H1 (cell line): ENCODE data around the gene SLC4A7. TPM values are rescaled to one million over a fixed set of nuclear protein-coding genes. Genes with fewer than 3 reads are reported as not detected.

ENCODE experiments used
- ASH2L ChIP-seq: fragments of 200-600, 300-600 bp; sonication (generic); IDR thresholded peaks from one replicate; pipeline ENCODE4 v1.7.1; 2017; ENCODE audit warnings: low read length
- BACH1 ChIP-seq: IDR thresholded peaks from 2 replicates; pipeline ENCODE4 v1.6.1; 2012; ENCODE audit warnings: low read length, improper control_type of control experiment
- CBX8 ChIP-seq: fragments of 300-800, 300-1000 bp; sonication (generic); IDR thresholded peaks from 2 replicates; pipeline ENCODE4 v1.7.1; 2016; ENCODE audit warnings: low read depth, low read length, borderline replicate concordance
- CREB1 ChIP-seq: IDR thresholded peaks from 2 replicates; pipeline ENCODE4 v1.6.1; 2012; ENCODE audit warnings: inconsistent platforms
- EP300 ChIP-seq, 2 experiments: IDR thresholded peaks; 1 replicate in 1 of 2; 2 replicates in 1 of 2; pipeline ENCODE4 v1.6.1; 2011 to 2012; ENCODE audit warnings: low read depth in 2 of 2, low read length in 2 of 2, mild to moderate bottlenecking in 2 of 2, borderline replicate concordance in 1 of 2, inconsistent platforms in 1 of 2, moderate library complexity in 1 of 2
- EZH2 ChIP-seq: fragments of 200-600 bp; sonication (generic); IDR thresholded peaks from 2 replicates; pipeline ENCODE4 v1.7.1; 2012; ENCODE audit warnings: low read depth, mild to moderate bottlenecking, moderate library complexity, low read length, inconsistent platforms; ENCODE audit not compliant: severe bottlenecking
- GABPA ChIP-seq: IDR thresholded peaks from 2 replicates; pipeline ENCODE4 v1.6.1; 2011; ENCODE audit warnings: mild to moderate bottlenecking, low read length, moderate library complexity, borderline replicate concordance; ENCODE audit not compliant: insufficient read depth
- KDM1A ChIP-seq: fragments of 200-600, 300-600 bp; sonication (generic); IDR thresholded peaks from 2 replicates; pipeline ENCODE4 v1.7.1; 2016; ENCODE audit warnings: mild to moderate bottlenecking, low read length, borderline replicate concordance
- KDM4A ChIP-seq: IDR thresholded peaks from one replicate; pipeline ENCODE4 v1.7.1; 2012; ENCODE audit warnings: low read depth, mild to moderate bottlenecking, moderate library complexity, low read length, inconsistent platforms; ENCODE audit not compliant: severe bottlenecking
- NANOG ChIP-seq: IDR thresholded peaks from 2 replicates; pipeline ENCODE4 v1.6.1; 2011; ENCODE audit warnings: low read length, low read depth, mild to moderate bottlenecking, inconsistent platforms; ENCODE audit not compliant: insufficient read depth, poor library complexity, severe bottlenecking
- NRF1 ChIP-seq: IDR thresholded peaks from 2 replicates; pipeline ENCODE4 v1.6.1; 2011; ENCODE audit warnings: mild to moderate bottlenecking, low read depth, low read length, improper control_type of control experiment
- SIRT6 ChIP-seq: IDR thresholded peaks from one replicate; pipeline ENCODE4 v1.7.1; 2012; ENCODE audit warnings: low read length, inconsistent platforms
- SIX5 ChIP-seq: IDR thresholded peaks from 2 replicates; pipeline ENCODE4 v1.6.1; 2011; ENCODE audit warnings: mild to moderate bottlenecking, low read depth, low read length
- SP4 ChIP-seq: IDR thresholded peaks from 2 replicates; pipeline ENCODE4 v1.6.1; 2012; ENCODE audit warnings: low read length, inconsistent platforms
- TCF12 ChIP-seq: IDR thresholded peaks from 2 replicates; pipeline ENCODE4 v1.6.1; 2011; ENCODE audit warnings: low read depth, mild to moderate bottlenecking, low read length
- USF2 ChIP-seq: IDR thresholded peaks from 2 replicates; pipeline ENCODE4 v1.6.1; 2011; ENCODE audit warnings: low read length, improper control_type of control experiment
- polyA plus RNA-seq, 7 experiments: library from polyadenylated mRNA; depleted of rRNA in 3 of 7; stranded (reverse) in 5 of 7; unstranded in 2 of 7; fragments of >200 nt in 5 of 7; fragments of 200-250 nt in 2 of 7; gene quantifications; 1 replicate in 5 of 7; 2 replicates in 1 of 7; 4 replicates in 1 of 7; pipeline versions ENCODE4 v1.2.1 to v1.2.3, GENCODE V29; 2011 to 2013; ENCODE audit warnings: missing spikeins in 2 of 7, mixed read lengths in 2 of 7
- total RNA-seq: library from RNA; stranded (reverse); fragmentation: NEBNext Ultra II Directional; extraction: Animal tissue kit (Norgen Biotek cat#: 25700); gene quantifications from 2 replicates; pipeline ENCODE4 v1.2.1, GENCODE V29; 2021
- TF ChIP-seq, protein P1 (sequence below): IDR thresholded peaks from 2 replicates; pipeline ENCODE4 v1.6.1; 2011; ENCODE audit warnings: low read depth, mild to moderate bottlenecking, low read length; ENCODE audit not compliant: insufficient read depth
- TF ChIP-seq, protein P2 (sequence below), 3 experiments: IDR thresholded peaks; 1 replicate in 2 of 3; 2 replicates in 1 of 3; pipeline versions ENCODE4 v1.5.1 to v1.6.1; 2011; ENCODE audit warnings: low read length in 3 of 3, mild to moderate bottlenecking in 3 of 3, inconsistent platforms in 2 of 3, low read depth in 1 of 3, moderate library complexity in 1 of 3; ENCODE audit not compliant: insufficient read depth in 1 of 3; ENCODE audit errors: control extremely low read depth in 1 of 3
- TF ChIP-seq, protein P3 (sequence below): IDR thresholded peaks from 2 replicates; pipeline ENCODE4 v1.6.1; 2012; ENCODE audit warnings: inconsistent platforms

Gene SLC4A7
- total and polyA plus RNA-seq, 2 of the 8 experiments (the other 6 are each of a cell fraction or from before 2014, with no cell fraction given): 14.9 to 70.5 TPM

- TF ChIP-seq, protein P1, sequence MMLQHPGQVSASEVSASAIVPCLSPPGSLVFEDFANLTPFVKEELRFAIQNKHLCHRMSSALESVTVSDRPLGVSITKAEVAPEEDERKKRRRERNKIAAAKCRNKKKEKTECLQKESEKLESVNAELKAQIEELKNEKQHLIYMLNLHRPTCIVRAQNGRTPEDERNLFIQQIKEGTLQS: no peak
- TF ChIP-seq ASH2L: peak; percentile 68
- no peak for TF ChIP-seq GABPA
- TF ChIP-seq NRF1: no peak
- peak; percentile 3; the same call in 1 of the 2 replicates for TF ChIP-seq USF2
- peak; percentile 82 for TF ChIP-seq KDM4A
- TF ChIP-seq KDM1A: no peak
- TF ChIP-seq, protein P2, sequence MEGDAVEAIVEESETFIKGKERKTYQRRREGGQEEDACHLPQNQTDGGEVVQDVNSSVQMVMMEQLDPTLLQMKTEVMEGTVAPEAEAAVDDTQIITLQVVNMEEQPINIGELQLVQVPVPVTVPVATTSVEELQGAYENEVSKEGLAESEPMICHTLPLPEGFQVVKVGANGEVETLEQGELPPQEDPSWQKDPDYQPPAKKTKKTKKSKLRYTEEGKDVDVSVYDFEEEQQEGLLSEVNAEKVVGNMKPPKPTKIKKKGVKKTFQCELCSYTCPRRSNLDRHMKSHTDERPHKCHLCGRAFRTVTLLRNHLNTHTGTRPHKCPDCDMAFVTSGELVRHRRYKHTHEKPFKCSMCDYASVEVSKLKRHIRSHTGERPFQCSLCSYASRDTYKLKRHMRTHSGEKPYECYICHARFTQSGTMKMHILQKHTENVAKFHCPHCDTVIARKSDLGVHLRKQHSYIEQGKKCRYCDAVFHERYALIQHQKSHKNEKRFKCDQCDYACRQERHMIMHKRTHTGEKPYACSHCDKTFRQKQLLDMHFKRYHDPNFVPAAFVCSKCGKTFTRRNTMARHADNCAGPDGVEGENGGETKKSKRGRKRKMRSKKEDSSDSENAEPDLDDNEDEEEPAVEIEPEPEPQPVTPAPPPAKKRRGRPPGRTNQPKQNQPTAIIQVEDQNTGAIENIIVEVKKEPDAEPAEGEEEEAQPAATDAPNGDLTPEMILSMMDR (IDR thresholded peaks at IDR 0.05; ENCODE audit: control extremely low read depth in 1 of 3, insufficient read depth in 1 of 3, low read depth in 1 of 3, low read length in 3 of 3): no peak
- peak; percentile 78 for TF ChIP-seq CREB1
- no peak for TF ChIP-seq EP300 (IDR thresholded peaks at IDR 0.05; ENCODE audit: borderline replicate concordance in 1 of 2, low read depth in 2 of 2, low read length in 2 of 2)
- TF ChIP-seq NANOG: no peak
- TF ChIP-seq, protein P3, sequence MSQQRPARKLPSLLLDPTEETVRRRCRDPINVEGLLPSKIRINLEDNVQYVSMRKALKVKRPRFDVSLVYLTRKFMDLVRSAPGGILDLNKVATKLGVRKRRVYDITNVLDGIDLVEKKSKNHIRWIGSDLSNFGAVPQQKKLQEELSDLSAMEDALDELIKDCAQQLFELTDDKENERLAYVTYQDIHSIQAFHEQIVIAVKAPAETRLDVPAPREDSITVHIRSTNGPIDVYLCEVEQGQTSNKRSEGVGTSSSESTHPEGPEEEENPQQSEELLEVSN: peak; percentile 30; the same call in 1 of the 2 replicates
- no peak for TF ChIP-seq SP4
- TF ChIP-seq SIX5: peak; percentile 10; the same call in 1 of the 2 replicates
- no peak for TF ChIP-seq EZH2
- TF ChIP-seq CBX8: no peak
- TF ChIP-seq SIRT6: no peak
- TF ChIP-seq TCF12: no peak
- TF ChIP-seq BACH1: no peak
Observed at GRCh38 chr3:27368831-27369607, 115.2 kb downstream of the SLC4A7 start, which contains the start of gene NEK10 (continued).
